ENCODE measurements around the gene PXK. TPM values are rescaled to one million over a fixed set of nuclear protein-coding genes. Genes with fewer than 3 reads are reported as not detected.

Gene PXK
- total and polyA plus RNA-seq, 4 donors, result 6.8 to 32.6 (median 16.4) TPM

DNA sequence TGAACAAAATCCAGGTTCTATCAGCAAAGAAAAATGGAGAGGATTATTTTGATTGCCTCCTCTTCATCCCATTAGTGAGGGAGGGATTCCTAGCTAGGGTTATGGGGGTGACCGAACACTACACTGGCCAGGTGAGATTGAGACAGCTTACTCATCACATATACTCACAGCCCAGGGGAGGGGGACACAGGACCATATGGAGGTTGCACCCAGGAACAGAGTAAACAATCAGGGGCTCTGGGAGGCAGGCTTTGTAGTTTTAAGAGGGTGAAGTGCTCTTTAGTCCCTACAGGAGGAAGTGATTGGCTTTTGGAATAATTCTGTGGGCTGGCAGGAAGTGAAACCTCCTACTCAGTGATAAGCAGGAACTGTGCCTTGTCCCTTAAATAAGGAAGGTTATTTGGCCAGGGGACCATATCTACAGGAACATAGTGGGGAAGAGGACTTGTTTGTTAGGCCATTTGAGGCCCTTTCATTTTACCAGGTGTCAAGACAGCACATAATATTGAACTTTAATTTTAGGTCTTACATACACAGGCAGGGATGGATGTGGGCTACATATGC lies 141.7 kb downstream of the PXK start:
- no peaks in the 10 kb centered on the region for H3K27me3 ChIP-seq (ENCODE audit: control insufficient read depth in 1 of 2, insufficient read depth in 2 of 2, low read length in 1 of 2)
- 96 to 98% methylated on average over 1 of the region's 1 CpG for WGBS, 2 donors
- H3K36me3 ChIP-seq (ENCODE audit: control insufficient read depth in 1 of 2, insufficient read depth in 2 of 2, low read length in 1 of 2), result no peaks in the 10 kb centered on the region
- H3K4me3 ChIP-seq (ENCODE audit: low read length in 2 of 2), result no peak overlapping the region
- ATAC-seq (ENCODE audit: low FRiP score) (no peak), DNase-seq (no peak)
- intact Hi-C loops (cut with DNase I), result no loop called here
- no peaks in the 10 kb centered on the region for H3K4me1 ChIP-seq (ENCODE audit: control insufficient read depth in 1 of 2, insufficient read depth in 2 of 2, low read length in 2 of 2)
- H3K9me3 ChIP-seq (ENCODE audit: control insufficient read depth, low read length), result peaks cover 3% of the 10 kb centered on the region
- H3K27ac ChIP-seq (ENCODE audit: low read depth in 1 of 2, low read length in 2 of 2), result no peak overlapping the region

DNA sequence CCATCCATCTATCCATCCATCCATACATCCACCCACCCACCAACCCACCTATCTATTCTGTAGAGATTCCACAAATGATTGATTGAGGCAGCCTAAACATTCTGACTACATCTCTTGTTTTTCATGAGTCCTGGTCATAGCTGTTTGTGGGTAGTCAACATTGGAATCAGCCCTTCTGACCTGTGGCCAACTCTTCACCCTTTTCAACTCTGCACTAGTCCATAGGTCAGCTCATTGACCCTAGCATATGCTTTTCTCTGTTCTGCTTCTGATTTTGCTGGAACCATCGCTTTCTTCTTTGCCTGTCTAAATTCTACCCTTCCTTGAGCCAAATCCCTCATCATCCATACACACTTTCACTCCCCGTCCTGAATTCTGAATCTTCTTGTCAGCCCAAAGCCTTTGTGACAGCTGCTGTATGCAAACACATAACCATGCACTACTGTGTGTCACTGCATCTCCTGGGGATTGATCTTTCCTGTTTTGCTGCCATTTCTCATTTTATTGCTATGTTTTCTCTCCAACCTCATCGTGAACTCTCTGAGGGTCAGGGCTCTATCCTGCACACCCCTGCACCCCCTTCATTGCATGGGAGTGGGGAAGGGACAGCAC lies 142.4 kb downstream of the PXK start:
- DNase-seq (no peak), ATAC-seq (ENCODE audit: low FRiP score) (no peak)
- Histone ChIP-seq H3K4me3 (ENCODE audit: low read length in 2 of 2) (no peak overlapping the region), H3K9me3 (ENCODE audit: control insufficient read depth, low read length) (peaks cover 3% of the 10 kb centered on the region), H3K27ac (ENCODE audit: low read depth in 1 of 2, low read length in 2 of 2) (no peak overlapping the region), H3K36me3 (ENCODE audit: control insufficient read depth in 1 of 2, insufficient read depth in 2 of 2, low read length in 1 of 2) (no peaks in the 10 kb centered on the region), H3K27me3 (ENCODE audit: control insufficient read depth in 1 of 2, insufficient read depth in 2 of 2, low read length in 1 of 2) (no peaks in the 10 kb centered on the region), H3K4me1 (ENCODE audit: control insufficient read depth in 1 of 2, insufficient read depth in 2 of 2, low read length in 2 of 2) (no peaks in the 10 kb centered on the region)
- WGBS, 2 donors, result 49 to 63% methylated on average over 3 of the region's 3 CpGs
- intact Hi-C loops (cut with DNase I), result no loop called here

Other genes with a start within 250 kb of the PXK start
- gene DNASE1L3, start 121.9 kb upstream of the PXK start, total RNA-seq, result 10 to 100 TPM in 1 of 2 donors, 1 to 10 TPM in 1; 4.3 to 19.8 TPM
- 1 to 10 TPM; 1.4 to 7.0 TPM for gene DNASE1L3, start 121.9 kb upstream of the PXK start, polyA plus RNA-seq
- 10 to 100 TPM in 1 of 2 donors, 1 to 10 TPM in 1; 7.6 to 10.4 TPM for gene ABHD6, start 95.1 kb upstream of the PXK start, total RNA-seq
- 1 to 10 TPM; 5.9 to 7.1 TPM for gene ABHD6, start 95.1 kb upstream of the PXK start, polyA plus RNA-seq
- 10 to 100 TPM; 13.0 to 13.8 TPM for gene RPP14, start 26.6 kb upstream of the PXK start, total RNA-seq
- gene RPP14, start 26.6 kb upstream of the PXK start, polyA plus RNA-seq, result 1 to 10 TPM; 5.8 to 7.9 TPM
- 1 to 10 TPM; 6.5 to 7.8 TPM for gene HTD2, start 26.4 kb upstream of the PXK start, total RNA-seq
- gene HTD2, start 26.4 kb upstream of the PXK start, polyA plus RNA-seq, result 10 to 100 TPM in 1 of 2 donors, 1 to 10 TPM in 1; 7.7 to 10.8 TPM
- gene PDHB, start 100.9 kb downstream of the PXK start, total RNA-seq, result 10 to 100 TPM; 49.0 to 49.9 TPM
- 10 to 100 TPM; 68.4 to 72.7 TPM for gene PDHB, start 100.9 kb downstream of the PXK start, polyA plus RNA-seq
- gene KCTD6, start 159.2 kb downstream of the PXK start, total RNA-seq, result 10 to 100 TPM in 1 of 2 donors, 1 to 10 TPM in 1; 7.9 to 12.8 TPM
- 10 to 100 TPM in 1 of 2 donors, 1 to 10 TPM in 1; 5.9 to 16.5 TPM for gene KCTD6, start 159.2 kb downstream of the PXK start, polyA plus RNA-seq
- gene ACOX2, start 204.3 kb downstream of the PXK start, total RNA-seq, result 10 to 100 TPM; 12.9 to 31.5 TPM
- 10 to 100 TPM; 10.6 to 68.7 TPM for gene ACOX2, start 204.3 kb downstream of the PXK start, polyA plus RNA-seq
- gene FAM107A, start 244.5 kb downstream of the PXK start, total RNA-seq, result 10 to 100 TPM; 10.2 to 23.6 TPM
- gene FAM107A, start 244.5 kb downstream of the PXK start, polyA plus RNA-seq, result 1 to 10 TPM; 3.8 to 5.6 TPM